Mammary epithelial cell (primary cell): Measurements from ENCODE around the gene SPTY2D1.

Experiments used
- EZH2 ChIP-seq: IDR thresholded peaks from 2 replicates; pipeline ENCODE4 v1.6.1; 2012; ENCODE audit warnings: low read length, inconsistent platforms, borderline replicate concordance
- TF ChIP-seq, protein P1 (sequence below), 2 donors: IDR thresholded peaks in 1 of 2; conservative IDR thresholded peaks in 1 of 2; 2 replicates each; pipeline ENCODE4 v1.5.1; 2011 to 2012; ENCODE audit warnings: inconsistent platforms in 2 of 2, low read length in 2 of 2, mild to moderate bottlenecking in 2 of 2, control low read depth in 1 of 2, low read depth in 1 of 2; ENCODE audit not compliant: insufficient read depth in 1 of 2; ENCODE audit errors: extremely low read depth in 1 of 2

DNA sequence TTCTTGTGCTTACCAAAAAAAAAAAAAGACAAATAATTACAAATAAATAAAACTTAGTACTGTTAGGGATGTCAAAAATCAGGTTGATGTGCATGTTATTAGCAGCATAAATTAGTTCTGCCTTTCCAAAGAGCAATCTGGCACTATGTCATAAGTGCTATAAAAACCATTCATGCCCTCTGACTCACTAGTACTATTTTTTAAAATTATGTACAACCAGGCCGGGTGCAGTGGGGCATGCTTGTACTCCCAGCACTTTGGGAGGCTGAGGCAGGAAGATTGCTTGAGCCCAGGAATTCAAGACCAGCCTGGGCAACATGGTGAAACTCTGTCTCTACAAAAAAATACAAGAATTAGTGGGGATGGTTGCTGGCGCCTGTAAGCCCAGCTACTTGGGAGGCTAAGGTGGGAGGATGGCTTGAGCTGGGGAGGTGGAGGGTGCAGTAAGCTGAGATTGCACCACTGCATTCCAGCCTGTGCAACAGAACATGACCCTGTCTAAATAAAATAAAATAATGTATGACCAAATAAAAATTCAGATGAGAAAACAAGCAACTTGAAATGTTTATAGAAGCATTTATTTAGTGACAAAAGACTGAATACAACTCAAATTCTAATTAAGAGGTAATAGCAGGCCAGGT, 70.9 kb downstream of the SPTY2D1 start:
- TF ChIP-seq, protein P1, sequence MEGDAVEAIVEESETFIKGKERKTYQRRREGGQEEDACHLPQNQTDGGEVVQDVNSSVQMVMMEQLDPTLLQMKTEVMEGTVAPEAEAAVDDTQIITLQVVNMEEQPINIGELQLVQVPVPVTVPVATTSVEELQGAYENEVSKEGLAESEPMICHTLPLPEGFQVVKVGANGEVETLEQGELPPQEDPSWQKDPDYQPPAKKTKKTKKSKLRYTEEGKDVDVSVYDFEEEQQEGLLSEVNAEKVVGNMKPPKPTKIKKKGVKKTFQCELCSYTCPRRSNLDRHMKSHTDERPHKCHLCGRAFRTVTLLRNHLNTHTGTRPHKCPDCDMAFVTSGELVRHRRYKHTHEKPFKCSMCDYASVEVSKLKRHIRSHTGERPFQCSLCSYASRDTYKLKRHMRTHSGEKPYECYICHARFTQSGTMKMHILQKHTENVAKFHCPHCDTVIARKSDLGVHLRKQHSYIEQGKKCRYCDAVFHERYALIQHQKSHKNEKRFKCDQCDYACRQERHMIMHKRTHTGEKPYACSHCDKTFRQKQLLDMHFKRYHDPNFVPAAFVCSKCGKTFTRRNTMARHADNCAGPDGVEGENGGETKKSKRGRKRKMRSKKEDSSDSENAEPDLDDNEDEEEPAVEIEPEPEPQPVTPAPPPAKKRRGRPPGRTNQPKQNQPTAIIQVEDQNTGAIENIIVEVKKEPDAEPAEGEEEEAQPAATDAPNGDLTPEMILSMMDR (conservative IDR thresholded peaks at IDR 0.05 in 1 of 2, IDR thresholded peaks at IDR 0.05 in 1 of 2; ENCODE audit: extremely low read depth in 1 of 2, insufficient read depth in 1 of 2, low read depth in 1 of 2, low read length in 2 of 2) = no peak
- no peak for TF ChIP-seq EZH2
